ENCODE results near the gene EHF. TPM values are rescaled to one million over a fixed set of nuclear protein-coding genes. Genes with fewer than 3 reads are reported as not detected.
"Not testable (repeated sequence)": the region's sequence is repeated elsewhere in the genome, so short reads cannot be mapped to it uniquely, and the experiment has no call there.

EHF gene
- total RNA-seq, 1 experiment from 2014 or later, result 0.51 TPM

DNA sequence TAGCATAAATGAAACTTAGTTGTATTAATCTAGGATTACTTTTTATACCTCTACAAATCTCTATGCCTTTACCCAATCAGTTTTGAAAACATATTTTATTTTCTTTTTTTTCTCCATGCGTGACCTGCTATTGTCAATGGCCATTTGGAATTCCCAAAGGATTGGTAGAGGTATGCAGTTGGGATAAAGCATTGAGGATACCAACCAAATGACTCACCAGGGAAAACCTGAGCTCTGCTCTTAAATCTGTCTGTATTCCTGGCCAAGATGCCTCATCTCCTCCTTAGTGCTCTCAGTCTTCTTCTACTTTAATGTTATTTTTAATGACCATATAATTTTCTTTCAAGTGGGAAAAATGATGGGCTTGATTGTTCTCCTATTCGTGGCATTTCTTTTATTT is 61.9 kb downstream of the EHF start:
- Histone ChIP-seq H3K4me1 (ENCODE audit: control insufficient read depth, insufficient read depth, low read length) (peaks cover 14% of the 10 kb centered on the region), H3K27ac (ENCODE audit: low read length) (no peak overlapping the region; the same call in 1 of the 2 replicates), H3K36me3 (ENCODE audit: control insufficient read depth, insufficient read depth, low read length) (no peaks in the 10 kb centered on the region), H3K4me3 (ENCODE audit: low read depth in 2 of 2, low read length in 2 of 2) (no peak overlapping the region), H3K9me3 (ENCODE audit: control insufficient read depth, insufficient read depth, low read depth, low read length) (0 out of 2 replicates have a peak, but pooled peaks cover 3% of the 10 kb centered on the region), H3K27me3 (ENCODE audit: control insufficient read depth, insufficient read depth, low read length) (no peaks in the 10 kb centered on the region)
- in situ Hi-C loops (cut with HindIII; ENCODE audit: low pct_unique_long_range_greater_than_20kb, low sequenced_read_pairs) (no loop called here), intact Hi-C loops (cut with micrococcal nuclease; ENCODE audit: unreplicated experiment) (no loop called here)
- ATAC-seq (no peak), DNase-seq (ENCODE audit: low read depth, low spot score) (no peak)
- TF ChIP-seq, protein P1, sequence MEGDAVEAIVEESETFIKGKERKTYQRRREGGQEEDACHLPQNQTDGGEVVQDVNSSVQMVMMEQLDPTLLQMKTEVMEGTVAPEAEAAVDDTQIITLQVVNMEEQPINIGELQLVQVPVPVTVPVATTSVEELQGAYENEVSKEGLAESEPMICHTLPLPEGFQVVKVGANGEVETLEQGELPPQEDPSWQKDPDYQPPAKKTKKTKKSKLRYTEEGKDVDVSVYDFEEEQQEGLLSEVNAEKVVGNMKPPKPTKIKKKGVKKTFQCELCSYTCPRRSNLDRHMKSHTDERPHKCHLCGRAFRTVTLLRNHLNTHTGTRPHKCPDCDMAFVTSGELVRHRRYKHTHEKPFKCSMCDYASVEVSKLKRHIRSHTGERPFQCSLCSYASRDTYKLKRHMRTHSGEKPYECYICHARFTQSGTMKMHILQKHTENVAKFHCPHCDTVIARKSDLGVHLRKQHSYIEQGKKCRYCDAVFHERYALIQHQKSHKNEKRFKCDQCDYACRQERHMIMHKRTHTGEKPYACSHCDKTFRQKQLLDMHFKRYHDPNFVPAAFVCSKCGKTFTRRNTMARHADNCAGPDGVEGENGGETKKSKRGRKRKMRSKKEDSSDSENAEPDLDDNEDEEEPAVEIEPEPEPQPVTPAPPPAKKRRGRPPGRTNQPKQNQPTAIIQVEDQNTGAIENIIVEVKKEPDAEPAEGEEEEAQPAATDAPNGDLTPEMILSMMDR (IDR thresholded peaks at IDR 0.05), result no peak
- BruUV-seq (replicated peaks), result no TSS peak
- POLR2A ChIA-PET, result interaction anchor here (0.6 kb wide), 1 partner anchor 99 kb away, joined by 4 read pairs; no protein-coding TSS in a partner anchor
- CTCF ChIA-PET, result no interaction called here

DNA sequence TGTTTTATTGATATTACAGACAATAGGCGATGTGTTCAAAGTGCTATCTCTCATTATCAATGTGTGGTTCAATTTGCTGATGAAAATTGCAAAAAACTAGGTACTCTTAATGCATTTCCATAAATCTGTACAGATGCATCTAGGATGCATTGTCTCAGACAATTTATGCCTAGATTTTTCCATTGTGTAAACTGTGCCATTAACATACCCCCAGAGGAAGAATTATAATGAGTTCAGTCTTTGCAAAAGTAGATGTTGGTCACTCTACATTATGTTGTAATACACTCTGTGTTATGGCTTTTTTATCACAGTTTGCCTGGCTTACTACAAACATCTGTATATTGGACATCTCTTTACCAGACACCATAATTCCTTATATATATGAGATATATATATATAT is 62.5 kb downstream of the EHF start:
- TF ChIP-seq, protein P1 (IDR thresholded peaks at IDR 0.05), result no peak
- no peak for TF ChIP-seq SIN3A (IDR thresholded peaks at IDR 0.05; ENCODE audit: borderline replicate concordance, insufficient read depth, low read depth, low read length)
- no peak for TF ChIP-seq TCF7L2 (IDR thresholded peaks at IDR 0.05; ENCODE audit: low read depth, low read length)
- no peaks in the 10 kb centered on the region for H3K27me3 ChIP-seq (ENCODE audit: control insufficient read depth, insufficient read depth, low read length)
- H3K9me3 ChIP-seq (ENCODE audit: control insufficient read depth, insufficient read depth, low read depth, low read length), result 0 out of 2 replicates have a peak, but pooled peaks cover 3% of the 10 kb centered on the region
- CTCF ChIA-PET, result no interaction called here
- no TSS peak for BruUV-seq (replicated peaks)
- H3K4me3 ChIP-seq (ENCODE audit: low read depth in 2 of 2, low read length in 2 of 2), result no peak overlapping the region
- no peaks in the 10 kb centered on the region for H3K36me3 ChIP-seq (ENCODE audit: control insufficient read depth, insufficient read depth, low read length)
- in situ Hi-C loops (cut with HindIII; ENCODE audit: low pct_unique_long_range_greater_than_20kb, low sequenced_read_pairs), result no loop called here
- intact Hi-C loops (cut with micrococcal nuclease; ENCODE audit: unreplicated experiment), result no loop called here
- POLR2A ChIA-PET, result interaction anchor here (0.6 kb wide), 1 partner anchor 98 kb away, joined by 4 read pairs; no protein-coding TSS in a partner anchor
- DNase-seq (ENCODE audit: low read depth, low spot score), result no peak
- peaks cover 14% of the 10 kb centered on the region for H3K4me1 ChIP-seq (ENCODE audit: control insufficient read depth, insufficient read depth, low read length)
- H3K27ac ChIP-seq (ENCODE audit: low read length), result no peak overlapping the region
- no peak for ATAC-seq

DNA sequence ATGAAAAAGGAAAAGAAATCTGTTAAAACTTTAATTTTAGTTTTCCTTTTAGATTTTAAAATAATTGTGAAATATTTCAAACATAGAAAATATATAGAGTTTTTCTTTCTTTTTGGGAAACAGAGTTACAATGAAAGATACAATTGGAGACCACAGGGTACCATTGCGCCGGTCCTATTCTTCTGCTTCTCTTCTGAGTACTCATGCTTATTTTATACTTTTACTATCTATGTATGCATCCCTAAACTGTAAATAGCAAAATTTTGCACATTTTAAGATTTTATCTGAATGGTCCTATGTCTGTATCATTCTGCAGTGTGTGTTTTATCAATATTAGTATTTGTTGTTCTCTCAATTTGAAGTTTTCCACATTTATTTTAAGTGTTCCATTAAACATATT is 65.0 kb downstream of the EHF start:
- Histone ChIP-seq H3K36me3 (ENCODE audit: control insufficient read depth, insufficient read depth, low read length) (no peaks in the 10 kb centered on the region), H3K27me3 (ENCODE audit: control insufficient read depth, insufficient read depth, low read length) (no peaks in the 10 kb centered on the region), H3K4me3 (ENCODE audit: low read depth in 2 of 2, low read length in 2 of 2) (no peak overlapping the region), H3K9me3 (ENCODE audit: control insufficient read depth, insufficient read depth, low read depth, low read length) (0 out of 2 replicates have a peak, but pooled peaks cover 3% of the 10 kb centered on the region), H3K27ac (ENCODE audit: low read length) (no peak overlapping the region), H3K4me1 (ENCODE audit: control insufficient read depth, insufficient read depth, low read length) (peaks cover 9% of the 10 kb centered on the region)
- intact Hi-C loops (cut with micrococcal nuclease; ENCODE audit: unreplicated experiment) (no loop called here), in situ Hi-C loops (cut with HindIII; ENCODE audit: low pct_unique_long_range_greater_than_20kb, low sequenced_read_pairs) (no loop called here)
- TF ChIP-seq, protein P2, sequence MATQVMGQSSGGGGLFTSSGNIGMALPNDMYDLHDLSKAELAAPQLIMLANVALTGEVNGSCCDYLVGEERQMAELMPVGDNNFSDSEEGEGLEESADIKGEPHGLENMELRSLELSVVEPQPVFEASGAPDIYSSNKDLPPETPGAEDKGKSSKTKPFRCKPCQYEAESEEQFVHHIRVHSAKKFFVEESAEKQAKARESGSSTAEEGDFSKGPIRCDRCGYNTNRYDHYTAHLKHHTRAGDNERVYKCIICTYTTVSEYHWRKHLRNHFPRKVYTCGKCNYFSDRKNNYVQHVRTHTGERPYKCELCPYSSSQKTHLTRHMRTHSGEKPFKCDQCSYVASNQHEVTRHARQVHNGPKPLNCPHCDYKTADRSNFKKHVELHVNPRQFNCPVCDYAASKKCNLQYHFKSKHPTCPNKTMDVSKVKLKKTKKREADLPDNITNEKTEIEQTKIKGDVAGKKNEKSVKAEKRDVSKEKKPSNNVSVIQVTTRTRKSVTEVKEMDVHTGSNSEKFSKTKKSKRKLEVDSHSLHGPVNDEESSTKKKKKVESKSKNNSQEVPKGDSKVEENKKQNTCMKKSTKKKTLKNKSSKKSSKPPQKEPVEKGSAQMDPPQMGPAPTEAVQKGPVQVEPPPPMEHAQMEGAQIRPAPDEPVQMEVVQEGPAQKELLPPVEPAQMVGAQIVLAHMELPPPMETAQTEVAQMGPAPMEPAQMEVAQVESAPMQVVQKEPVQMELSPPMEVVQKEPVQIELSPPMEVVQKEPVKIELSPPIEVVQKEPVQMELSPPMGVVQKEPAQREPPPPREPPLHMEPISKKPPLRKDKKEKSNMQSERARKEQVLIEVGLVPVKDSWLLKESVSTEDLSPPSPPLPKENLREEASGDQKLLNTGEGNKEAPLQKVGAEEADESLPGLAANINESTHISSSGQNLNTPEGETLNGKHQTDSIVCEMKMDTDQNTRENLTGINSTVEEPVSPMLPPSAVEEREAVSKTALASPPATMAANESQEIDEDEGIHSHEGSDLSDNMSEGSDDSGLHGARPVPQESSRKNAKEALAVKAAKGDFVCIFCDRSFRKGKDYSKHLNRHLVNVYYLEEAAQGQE (IDR thresholded peaks at IDR 0.05; ENCODE audit: insufficient read depth in 1 of 2, low read depth in 2 of 2, low read length in 1 of 2), result no peak
- TF ChIP-seq POLR2AphosphoS5 (IDR thresholded peaks at IDR 0.05; ENCODE audit: low read depth, low read length), result no peak
- ATAC-seq, result no peak
- no peak for DNase-seq (ENCODE audit: low read depth, low spot score)
- CTCF ChIA-PET, result no interaction called here
- no TSS peak for BruUV-seq (replicated peaks)
- POLR2A ChIA-PET, result no interaction called here

DNA sequence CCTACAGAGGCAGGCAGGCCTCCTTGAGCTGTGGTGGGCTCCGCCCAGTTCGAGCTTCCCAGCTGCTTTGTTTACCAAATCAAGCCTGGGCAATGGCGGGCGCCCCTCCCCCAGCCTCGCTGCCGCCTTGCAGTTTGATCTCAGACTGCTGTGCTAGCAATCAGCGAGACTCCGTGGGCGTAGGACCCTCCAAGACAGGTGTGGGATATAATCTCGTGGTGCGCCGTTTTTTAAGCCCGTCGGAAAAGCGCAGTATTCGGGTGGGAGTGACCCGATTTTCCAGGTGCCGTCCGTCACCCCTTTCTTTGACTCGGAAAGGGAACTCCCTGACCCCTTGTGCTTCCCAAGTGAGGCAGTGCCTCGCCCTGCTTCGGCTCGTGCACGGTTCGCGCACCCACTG is 71.4 kb downstream of the EHF start:
- H3K27me3 ChIP-seq (ENCODE audit: control insufficient read depth, insufficient read depth, low read length); H3K4me1 ChIP-seq (ENCODE audit: control insufficient read depth, insufficient read depth, low read length); POLR2A ChIA-PET; H3K9me3 ChIP-seq (ENCODE audit: control insufficient read depth, insufficient read depth, low read depth, low read length); BruUV-seq (replicated peaks); DNase-seq (ENCODE audit: low read depth, low spot score); CTCF ChIA-PET; in situ Hi-C loops (cut with HindIII; ENCODE audit: low pct_unique_long_range_greater_than_20kb, low sequenced_read_pairs); H3K36me3 ChIP-seq (ENCODE audit: control insufficient read depth, insufficient read depth, low read length); H3K27ac ChIP-seq (ENCODE audit: low read length); ATAC-seq; H3K4me3 ChIP-seq (ENCODE audit: low read depth in 2 of 2, low read length in 2 of 2); intact Hi-C loops (cut with micrococcal nuclease; ENCODE audit: unreplicated experiment): not testable (repeated sequence)
